ENCODE data around the gene ACTR6.
"Not testable (repeated sequence)": the region's sequence is repeated elsewhere in the genome, so short reads cannot be mapped to it uniquely, and the experiment has no call there.

The ACTR6 gene

DNA sequence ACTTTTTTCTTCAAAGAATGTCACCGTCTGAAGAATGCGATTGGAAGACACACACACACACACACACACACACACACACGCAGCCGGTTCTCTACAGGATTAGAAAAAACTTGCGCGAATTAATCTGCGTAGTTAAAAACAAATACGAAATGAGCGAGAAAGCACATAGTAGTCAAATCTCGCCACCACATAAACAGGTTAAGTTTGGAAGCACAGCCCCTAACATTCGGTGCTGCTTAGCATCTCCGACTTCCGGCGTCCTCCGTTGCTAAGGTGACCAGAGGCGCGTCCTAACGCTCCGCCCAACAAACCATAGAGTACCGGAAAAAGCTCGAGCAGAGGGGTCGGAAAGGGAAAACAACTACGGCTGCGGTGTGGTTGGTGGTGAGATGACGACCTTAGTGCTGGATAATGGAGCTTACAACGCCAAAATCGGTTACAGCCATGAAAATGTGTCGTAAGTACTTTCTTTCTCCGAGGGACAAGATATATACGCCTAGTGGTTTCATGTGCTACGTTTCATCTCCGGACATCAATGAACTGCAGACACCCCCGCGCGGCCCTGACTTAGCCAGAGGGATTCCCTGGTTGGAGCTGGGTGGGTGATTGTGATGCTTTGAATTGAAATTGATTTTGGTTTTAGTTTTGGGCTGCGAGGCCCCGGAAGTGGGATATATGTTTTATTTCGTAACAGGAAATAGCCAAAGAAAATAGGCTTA, at the start of gene ACTR6:
Gene ACTR6 (plus strand): TSS at position 353 of the 719 bp plus-strand sequence. CDS start 37 bp downstream, at position 390.
- DNase-seq, result peak; percentile 96

DNA sequence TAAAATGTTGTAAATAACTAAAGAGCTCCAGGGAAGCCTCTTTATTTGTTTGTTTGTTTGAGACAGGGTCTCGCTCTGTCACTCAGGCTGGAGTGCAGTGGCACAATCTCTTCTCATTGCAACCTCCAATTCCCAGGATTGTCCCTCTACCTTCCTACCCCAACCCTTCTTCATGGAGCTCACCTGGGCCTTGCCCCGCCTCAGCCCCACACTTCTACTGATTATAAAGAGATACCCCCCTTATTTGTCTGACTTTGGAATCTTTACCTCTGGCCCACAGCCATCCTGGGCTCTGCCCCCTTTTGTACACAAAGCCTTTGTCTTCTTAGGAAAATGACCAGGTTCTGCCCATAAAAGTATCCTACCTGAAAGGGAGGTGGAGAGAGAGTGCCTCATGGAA, 48.8 kb upstream of the ACTR6 start:
- DNase-seq, result no peak

DNA sequence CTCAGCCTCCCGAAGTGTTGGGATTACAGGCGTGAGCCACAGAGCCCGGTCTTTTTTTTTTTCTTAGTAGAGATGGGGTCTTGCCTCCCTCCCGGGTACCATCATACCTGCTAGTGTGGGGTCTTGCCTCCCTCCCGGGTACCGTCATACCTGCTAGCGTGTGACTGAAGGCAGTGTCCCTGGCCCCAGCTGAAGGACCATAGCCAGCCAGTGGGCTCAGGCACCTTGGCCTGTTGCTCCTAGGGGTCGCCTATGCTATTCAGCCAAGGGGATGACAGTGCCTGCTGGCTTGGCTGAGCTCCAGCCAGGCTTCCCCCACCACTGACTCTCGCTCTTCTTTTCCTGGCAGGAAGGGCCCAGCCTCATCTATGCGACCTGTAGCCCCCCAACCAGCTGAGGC, 47.5 kb upstream of the ACTR6 start:
- DNase-seq, result no peak

DNA sequence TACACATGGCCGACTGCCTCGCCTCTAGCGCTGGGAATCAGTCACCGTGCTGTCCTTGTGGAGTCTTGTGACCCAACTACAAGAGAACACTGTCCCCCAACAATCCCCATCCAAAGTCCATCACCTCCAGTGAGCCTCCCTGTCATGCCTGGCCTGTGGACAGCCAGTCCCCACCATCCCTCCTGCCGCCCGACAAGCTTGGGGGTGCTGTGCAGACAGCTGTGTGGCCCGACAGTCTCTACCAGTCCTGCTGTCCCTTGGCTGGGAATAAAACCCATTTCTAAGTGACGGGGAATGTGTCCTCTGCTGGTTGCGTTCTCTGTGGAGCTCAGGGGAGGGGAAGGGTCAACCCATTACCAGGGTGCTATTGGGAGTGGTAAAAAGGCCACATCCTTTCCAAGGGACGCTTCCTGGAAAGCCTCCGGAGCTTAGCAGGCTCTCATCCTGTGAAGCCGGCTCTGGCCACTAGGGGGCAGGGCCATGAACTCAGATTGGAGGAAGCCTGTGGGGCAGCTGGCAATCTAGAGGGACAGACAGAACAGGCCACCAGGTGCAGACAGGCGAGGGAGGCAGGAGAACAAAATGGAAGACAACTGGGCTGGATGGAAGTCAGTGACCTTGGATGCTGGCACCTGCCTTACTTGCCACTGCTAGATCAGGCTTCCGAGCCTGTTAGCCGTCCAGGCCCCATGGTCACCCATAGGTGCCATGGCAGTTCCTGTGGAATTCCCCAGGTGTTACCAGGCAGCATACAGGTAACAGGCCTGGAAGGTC, 46.0 kb upstream of the ACTR6 start:
- peak; percentile 58 for DNase-seq

DNA sequence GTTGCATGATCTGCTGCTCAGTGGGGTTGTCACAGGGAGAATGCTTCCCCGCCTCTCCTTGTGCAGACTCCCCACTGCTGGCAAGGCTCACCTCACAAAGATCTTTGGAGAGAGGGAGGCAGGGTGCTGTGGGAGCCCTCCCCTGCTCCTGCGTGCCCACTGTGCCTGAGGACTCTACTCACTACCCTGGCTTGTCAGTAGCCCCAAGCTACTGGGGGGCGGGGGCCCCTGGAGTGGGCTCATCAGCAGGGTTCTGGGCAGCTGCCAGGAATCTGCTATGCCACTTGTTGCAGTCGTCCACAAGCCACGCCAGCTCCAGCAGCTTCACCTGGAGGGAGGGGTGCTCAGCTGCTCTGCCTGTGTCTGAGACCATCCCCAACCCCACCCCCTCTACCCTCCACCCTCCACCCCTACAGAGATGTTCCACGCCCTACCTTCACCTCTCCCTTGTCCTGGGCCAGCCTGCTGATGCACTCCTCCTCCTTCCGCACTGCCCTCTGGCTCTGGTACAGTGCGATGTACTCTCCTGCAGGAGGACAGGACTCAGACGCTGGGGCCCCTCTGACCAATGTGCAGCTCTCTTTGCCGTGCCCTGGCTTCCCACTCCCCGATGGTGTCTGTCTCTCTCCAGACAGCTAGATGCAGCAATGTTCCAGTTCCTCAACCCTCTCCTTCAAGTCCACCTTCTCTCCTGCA, 43.7 kb upstream of the ACTR6 start:
- no peak for DNase-seq

DNA sequence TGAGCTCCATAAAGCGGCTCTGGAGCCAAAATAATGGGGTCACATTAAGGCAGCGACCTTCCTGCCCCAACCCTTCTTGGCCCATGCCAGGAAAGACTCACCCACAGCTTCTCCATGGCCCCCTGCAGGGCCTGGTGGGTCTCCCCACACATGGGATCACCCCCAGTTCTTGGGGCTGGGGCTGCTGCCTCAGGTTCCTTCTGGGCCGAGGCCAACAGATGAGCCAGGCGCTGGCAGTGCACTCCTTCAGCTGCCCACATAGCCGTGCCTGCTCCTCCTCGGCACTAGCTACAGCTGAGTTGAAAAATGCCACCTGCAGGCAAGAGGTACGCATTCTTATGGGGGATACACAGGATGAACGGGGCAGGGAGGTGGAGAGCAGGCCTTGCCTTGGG, 43.2 kb upstream of the ACTR6 start:
- DNase-seq, result no peak

DNA sequence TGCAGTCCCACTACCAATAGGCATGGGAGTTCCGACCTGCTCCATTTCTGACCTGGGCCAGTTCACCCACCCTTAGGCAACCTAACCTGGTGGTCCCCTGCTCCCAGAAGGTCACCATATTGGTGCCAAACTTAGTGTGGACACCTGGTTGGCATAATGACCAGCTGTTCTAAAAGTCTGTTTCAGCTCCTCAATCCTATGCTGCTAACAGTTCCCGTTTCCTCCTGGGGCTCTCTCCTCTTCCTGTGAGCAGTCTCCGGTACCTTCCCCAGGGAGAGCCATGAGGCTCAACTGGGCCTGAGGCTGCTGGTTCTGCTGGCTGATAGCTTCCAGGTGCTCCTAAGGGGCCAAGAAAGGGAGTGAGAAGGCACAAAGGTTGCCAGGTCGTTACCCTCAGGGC, 42.1 kb upstream of the ACTR6 start:
- no peak for DNase-seq

DNA sequence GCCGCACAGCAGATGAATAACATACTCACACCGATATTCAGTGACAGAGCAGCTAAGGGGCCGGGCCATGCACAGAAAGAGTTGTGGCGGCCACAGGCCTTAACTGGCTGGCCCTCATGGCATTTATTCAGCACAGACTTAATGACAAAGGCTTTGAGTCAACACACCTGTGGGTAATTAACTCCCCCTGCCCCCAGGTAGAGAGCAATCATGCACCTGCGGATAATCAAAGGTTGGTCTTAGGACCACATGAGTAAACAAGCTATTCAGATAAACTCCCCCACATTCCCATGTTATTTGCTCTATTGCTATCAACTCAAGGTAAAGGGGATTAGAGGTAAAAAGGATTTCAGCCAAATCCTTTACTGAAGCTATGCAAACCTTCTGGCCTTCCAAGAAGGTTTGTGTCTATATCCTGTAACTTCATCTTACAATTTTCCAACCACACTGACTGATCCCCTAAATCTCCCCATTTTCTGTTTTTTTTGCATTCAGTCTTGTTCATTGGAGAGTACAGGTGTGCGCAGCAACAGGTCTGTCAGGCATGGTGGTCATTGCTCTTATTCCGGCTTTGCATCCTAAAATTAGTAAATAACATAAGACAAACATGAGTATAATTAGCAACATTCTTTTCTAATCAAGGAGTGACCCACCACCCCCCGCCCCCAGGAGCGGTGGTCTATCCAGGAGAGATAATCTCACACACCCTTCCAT, 41.1 kb upstream of the ACTR6 start:
- no peak for DNase-seq

DNA sequence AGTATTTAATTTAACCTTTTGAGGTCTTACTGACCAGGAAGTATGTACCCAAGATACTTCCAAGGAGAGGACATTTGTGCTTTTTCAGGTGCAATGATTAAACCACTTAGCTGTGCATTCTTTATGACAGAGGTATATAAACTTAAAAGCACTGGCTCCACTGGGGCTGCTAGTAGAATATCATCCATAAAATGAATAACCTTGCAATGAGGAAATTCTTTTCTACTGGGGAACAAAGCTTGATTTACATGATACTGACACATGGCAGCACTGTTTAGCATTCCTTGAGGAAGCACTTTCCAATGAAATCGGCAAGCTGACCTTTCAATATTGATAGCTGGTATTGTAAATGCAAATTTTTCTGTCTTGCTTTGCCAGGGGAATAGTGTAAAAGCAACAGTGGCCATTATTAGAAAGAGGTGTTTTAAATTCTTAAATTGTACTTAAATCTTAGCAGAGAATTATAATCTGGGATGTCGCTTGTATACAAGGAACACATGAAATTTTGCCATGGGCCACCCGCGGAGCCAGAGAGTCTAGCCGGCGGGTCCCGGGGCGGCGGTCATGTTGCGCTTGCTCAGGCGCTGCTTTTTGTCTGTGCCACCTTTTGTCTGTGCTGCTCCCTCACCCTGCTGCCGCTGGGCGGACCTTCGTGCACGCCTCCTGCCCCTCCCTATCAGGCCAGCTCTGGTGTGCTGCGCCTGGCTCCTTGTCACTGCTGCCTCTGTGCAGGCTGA, 37.0 kb upstream of the ACTR6 start:
- DNase-seq, result peak; percentile 63

DNA sequence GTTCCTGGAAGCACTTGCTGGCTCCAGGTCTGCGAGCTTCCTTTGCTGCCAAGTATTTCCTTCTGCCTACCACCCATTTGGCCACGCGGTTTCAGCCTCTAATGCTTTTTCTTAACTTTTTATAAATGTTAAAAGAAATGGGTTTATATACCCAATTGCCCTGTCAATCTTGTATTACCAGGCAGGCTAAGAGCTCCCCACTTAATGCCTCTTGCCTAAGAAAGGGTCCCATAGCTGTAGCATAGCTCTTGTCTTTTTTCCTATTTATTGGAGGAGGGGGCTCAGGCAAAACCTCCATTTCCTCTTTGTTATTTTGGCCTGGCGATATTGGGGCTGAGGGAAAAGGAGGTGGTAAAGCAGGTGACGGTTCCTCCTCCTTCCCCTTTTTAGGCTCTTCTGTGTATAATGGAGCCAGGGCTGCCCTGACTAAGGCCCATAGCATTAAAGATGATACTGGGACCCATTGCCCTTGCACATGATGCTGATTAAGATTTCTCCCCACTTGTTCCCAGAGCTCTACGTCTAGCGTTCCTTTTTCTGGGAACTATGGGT, 36.4 kb upstream of the ACTR6 start:
- DNase-seq, result no peak

DNA sequence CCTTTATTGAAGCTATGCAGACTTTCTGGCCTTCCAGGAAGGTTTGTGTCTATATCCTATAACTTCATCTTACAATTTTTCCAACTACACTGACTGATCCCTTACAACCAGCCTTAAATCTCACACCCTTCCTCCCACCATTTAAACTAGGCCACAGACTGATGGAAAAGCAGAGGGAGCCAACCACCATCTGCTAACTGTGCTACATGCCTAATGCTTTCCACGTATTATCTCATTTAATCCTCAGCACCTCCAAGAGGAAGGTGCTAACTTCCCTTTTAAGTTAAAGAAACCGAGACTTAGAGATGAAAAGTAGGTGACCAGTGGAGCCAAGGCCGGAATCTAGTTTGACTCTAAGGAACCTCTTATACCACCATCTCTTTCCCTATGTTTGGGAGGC, 35.3 kb upstream of the ACTR6 start:
- DNase-seq, result no peak

DNA sequence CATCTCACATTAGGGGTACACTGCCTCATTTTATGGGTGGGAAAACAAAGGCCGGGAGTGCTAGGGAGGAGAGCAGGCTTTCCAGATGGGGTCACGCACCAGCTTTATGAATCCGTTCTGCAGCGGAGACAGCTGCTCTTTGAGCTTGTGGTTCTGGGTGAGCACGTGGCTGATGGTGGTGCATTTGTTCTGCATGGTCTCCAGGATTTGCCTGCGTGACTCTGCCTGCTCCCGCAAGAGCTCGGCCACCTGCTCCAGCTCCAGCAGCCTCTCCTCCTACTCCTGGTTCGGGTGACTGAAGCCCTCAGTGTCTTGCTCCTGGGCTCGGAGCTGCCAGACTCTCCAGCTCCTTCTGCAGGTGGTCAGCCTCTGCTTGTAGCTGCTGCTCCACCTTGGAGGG, 34.4 kb upstream of the ACTR6 start:
- DNase-seq, result no peak

DNA sequence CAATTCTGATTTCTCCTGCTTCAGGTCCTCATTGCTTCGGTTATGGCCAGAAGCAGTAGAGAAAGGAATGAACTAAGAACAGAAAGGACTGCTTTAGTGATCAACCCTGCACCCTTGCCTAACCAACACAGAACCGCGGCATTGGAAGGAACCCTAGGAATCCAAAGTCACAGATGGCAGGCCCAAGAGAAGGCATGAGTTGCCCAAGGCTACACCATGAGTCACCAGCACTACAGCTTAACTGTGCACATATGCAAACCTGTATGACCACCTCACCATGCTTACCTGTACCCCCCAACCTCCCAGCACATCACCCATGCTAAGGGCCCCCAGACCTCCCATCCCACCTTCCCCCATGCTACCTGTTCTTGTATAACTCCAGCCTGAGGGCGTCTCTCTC, 32.1 kb upstream of the ACTR6 start:
- no peak for DNase-seq

DNA sequence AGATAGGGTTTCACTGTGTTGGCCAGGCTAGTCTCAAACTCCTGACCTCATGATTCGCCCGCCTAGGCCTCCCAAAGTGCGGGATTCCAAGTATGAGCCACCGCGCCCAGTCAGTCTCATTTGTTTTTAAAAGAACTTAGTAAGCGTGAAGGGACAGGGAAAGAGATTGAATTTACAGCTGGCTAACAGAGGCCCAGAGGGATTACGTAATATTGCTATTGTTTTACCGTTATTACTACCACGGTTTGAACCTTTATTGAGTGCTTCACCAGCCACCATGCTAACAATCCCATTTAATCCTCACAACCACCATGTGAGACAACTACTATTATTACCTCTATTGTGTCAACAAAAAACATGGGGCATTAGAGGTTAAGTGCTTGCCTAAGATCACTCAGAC, 31.3 kb upstream of the ACTR6 start:
- no peak for DNase-seq

DNA sequence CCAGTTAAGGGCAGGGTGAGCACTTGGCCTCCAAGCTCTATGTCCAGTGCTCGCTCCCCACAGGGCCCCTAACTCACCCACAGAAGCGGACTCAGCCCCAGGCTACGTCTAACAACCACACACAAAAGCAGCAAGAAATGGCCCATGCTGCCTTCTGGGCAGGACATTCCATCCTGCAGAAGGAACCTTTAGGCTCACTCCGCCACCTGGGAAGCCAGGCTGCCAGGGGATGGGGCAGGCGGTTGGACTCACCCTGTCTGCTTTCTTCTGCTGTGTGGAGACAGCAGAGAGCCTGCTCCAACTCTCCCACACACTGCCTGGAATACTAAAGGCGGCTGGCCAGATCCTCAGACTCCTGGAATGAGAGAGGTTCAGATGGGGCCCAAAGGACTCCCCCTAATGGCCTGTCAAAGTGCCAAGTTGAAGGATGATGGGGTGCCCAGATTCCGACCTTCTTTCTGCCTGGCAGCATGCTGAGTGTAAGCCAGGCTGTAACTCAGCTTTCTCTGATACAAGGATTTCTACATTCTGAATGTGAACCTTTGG, 30.2 kb upstream of the ACTR6 start:
- DNase-seq, result no peak

DNA sequence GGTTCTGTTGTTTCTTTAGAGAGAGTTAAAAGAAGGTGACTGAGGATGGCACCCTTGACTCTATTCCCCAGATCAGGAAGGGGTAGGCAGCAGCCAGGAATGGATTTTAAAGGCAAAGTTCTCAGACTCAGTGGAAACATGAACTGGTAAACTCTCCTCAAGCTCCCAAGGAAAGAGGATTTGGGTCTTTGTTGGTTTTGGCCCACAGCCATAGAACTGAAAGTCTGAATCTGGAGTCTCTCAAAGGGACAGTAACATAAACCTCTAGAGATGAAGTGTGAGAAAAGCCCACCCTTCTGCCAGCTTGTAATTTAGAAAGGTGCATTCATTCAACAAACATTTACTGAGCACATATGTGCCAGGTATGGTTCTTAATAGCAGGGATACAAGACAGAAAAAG, 29.4 kb upstream of the ACTR6 start:
- no peak for DNase-seq

DNA sequence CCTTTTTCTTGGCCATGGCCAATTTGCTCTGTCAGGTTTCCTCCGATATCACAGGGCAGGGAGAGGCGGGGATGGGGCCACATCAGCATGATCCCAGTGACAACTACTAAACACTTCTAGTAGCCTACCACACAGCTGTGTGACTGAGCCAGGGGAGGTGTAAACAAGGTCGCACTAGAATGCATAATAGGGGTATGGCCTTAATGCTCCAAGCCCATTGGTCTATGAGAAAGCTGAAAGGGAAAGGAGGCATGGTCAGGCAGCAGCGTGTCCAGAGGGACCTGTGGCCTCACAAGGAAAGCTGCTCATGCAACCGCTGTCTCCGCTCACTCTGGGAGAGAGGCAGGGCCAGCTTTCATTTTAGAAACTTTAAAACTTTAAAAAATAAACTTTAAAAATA, 27.5 kb upstream of the ACTR6 start:
- DNase-seq, result no peak

DNA sequence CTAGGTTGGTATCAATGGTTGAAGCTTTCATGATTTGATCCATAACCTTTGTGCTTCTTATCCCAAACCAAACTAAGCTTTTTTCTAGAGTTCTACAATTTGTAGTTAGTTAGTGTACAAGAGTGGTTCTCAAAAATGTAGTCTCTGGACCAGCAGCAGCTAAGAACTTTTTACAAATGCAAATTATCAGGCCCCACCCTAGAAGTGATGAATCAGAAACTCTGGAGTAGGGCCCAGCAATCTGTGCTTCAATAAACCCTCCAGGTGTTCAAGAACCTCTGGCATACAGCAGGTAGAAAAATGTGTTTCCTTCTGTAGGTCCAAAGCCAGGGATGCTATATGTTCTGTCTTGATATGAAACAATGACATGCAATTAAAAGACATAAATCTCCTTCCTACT, 26.1 kb upstream of the ACTR6 start:
- DNase-seq, result no peak

DNA sequence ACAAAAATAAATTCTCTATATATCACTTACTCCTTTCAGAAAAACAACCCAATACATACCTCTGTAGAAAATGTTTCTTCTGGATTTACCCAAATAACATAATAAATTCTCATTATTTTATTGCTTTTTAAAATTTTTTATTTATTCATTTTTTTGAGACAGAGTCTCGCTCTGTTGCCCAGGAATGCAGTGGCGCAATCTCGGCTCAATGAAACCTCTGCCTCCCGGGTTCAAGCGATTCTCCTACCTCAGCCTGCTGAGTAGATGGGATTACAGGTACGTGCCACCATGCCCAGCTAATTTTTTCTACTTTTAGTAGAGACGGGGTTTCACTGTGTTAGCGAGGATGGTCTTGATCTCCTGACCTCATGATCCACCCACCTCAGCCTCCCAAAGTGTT, 24.1 kb upstream of the ACTR6 start:
- not testable (repeated sequence) for DNase-seq

DNA sequence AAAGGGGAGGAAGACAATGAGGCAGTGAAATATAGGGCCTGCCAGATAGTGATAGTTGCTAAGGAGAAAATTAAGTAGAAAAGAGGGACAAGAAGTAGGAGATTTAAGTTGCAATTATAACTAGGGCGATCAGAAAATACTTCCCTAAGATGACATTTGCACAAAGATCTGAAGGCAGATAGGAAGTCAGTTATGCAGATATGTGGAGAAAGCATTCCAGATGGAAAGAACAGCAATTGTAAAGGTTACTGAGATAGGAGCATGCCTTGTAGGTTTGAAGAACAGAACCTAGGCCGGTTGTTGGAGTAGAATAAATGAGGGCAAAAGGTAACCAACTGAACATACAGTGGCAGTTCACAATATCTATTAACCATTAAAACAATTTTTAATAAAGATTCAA, 21.4 kb upstream of the ACTR6 start:
- DNase-seq, result no peak

DNA sequence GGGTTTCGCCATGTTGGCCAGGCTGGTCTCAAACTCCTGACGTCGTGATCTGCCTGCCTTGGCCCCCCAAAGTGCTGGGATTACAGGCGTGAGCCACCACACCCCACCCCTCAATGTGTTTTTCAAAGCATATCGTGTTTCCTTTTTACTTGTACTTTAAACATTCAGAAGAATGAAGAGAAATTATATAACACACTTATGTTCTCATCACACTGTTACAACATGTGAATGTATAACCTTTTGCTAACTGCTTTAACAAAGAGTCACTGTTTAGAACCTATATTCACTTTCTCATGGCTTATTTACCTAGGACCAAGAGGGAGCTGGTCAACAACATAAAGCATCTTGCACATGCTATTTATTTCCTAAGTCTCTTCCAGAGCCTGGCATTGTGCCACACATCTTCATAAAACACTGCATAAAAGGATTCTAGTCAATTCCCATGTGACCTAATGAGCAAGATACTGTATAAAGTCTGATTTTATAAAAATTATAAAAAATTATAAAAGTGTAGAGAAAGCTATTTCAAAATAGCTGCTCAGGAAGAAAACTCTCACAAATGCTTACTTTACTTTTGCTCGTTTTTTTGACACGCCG, 16.0 kb upstream of the ACTR6 start:
- no peak for DNase-seq
